H1 (cell line): Measurements from ENCODE around the gene TRIM46. TPM values are rescaled to one million over a fixed set of nuclear protein-coding genes. Genes with fewer than 3 reads are reported as not detected.
A peak's percentile ranks its signal among the peaks of the same experiment; 100 is the strongest.

Experiments
- BCL11A ChIP-seq, 2 experiments: IDR thresholded peaks; one replicate each; pipeline ENCODE4 v1.6.1; 2011; ENCODE audit warnings: low read depth in 2 of 2, low read length in 2 of 2, mild to moderate bottlenecking in 2 of 2
- CBX8 ChIP-seq: fragments of 300-800, 300-1000 bp; sonication (generic); IDR thresholded peaks from 2 replicates; pipeline ENCODE4 v1.7.1; 2016; ENCODE audit warnings: low read depth, low read length, borderline replicate concordance
- CHD2 ChIP-seq: IDR thresholded peaks from 2 replicates; pipeline ENCODE4 v1.6.1; 2012; ENCODE audit warnings: low read length, improper control_type of control experiment
- CHD7 ChIP-seq: fragments of 300-600 bp; sonication (generic); IDR thresholded peaks from 2 replicates; pipeline ENCODE4 v1.7.1; 2012; ENCODE audit warnings: low read length, moderate library complexity, mild to moderate bottlenecking, inconsistent platforms; ENCODE audit not compliant: insufficient replicate concordance
- GABPA ChIP-seq: IDR thresholded peaks from 2 replicates; pipeline ENCODE4 v1.6.1; 2011; ENCODE audit warnings: mild to moderate bottlenecking, low read length, moderate library complexity, borderline replicate concordance; ENCODE audit not compliant: insufficient read depth
- GTF2F1 ChIP-seq: IDR thresholded peaks from 2 replicates; pipeline ENCODE4 v1.6.1; 2012; ENCODE audit warnings: low read depth, low read length, improper control_type of control experiment, borderline replicate concordance
- JUND ChIP-seq: IDR thresholded peaks from 2 replicates; pipeline ENCODE4 v1.6.1; 2011; ENCODE audit warnings: mild to moderate bottlenecking, improper control_type of control experiment, low read length
- PHF8 ChIP-seq: fragments of 200-600 bp; sonication (generic); conservative IDR thresholded peaks from 2 replicates; pipeline ENCODE4 v1.7.1; 2012; ENCODE audit warnings: low read depth, mild to moderate bottlenecking, inconsistent platforms, low read length, moderate library complexity
- SIRT6 ChIP-seq: IDR thresholded peaks from one replicate; pipeline ENCODE4 v1.7.1; 2012; ENCODE audit warnings: low read length, inconsistent platforms
- SP1 ChIP-seq: IDR thresholded peaks from 2 replicates; pipeline ENCODE4 v1.6.1; 2011; ENCODE audit warnings: low read depth, low read length
- TAF7 ChIP-seq: optimal IDR thresholded peaks from 2 replicates; pipeline ENCODE3; 2011; ENCODE audit warnings: low read depth, mild to moderate bottlenecking, inconsistent platforms, low read length, moderate library complexity, borderline replicate concordance
- YY1 ChIP-seq: IDR thresholded peaks from 2 replicates; pipeline ENCODE4 v1.6.1; 2011; ENCODE audit warnings: low read depth, mild to moderate bottlenecking, low read length
- polyA plus RNA-seq, 7 experiments: library from polyadenylated mRNA; depleted of rRNA in 3 of 7; stranded (reverse) in 5 of 7; unstranded in 2 of 7; fragments of >200 nt in 5 of 7; fragments of 200-250 nt in 2 of 7; gene quantifications; 1 replicate in 5 of 7; 2 replicates in 1 of 7; 4 replicates in 1 of 7; pipeline versions ENCODE4 v1.2.1 to v1.2.3, GENCODE V29; 2011 to 2013; ENCODE audit warnings: missing spikeins in 2 of 7, mixed read lengths in 2 of 7
- total RNA-seq: library from RNA; stranded (reverse); fragmentation: NEBNext Ultra II Directional; extraction: Animal tissue kit (Norgen Biotek cat#: 25700); gene quantifications from 2 replicates; pipeline ENCODE4 v1.2.1, GENCODE V29; 2021

TRIM46 gene
- total and polyA plus RNA-seq, 2 of the 8 experiments (the other 6 are each of a cell fraction or from before 2014, with no cell fraction given), result 15.5 to 21.6 TPM

GRCh38 chr1:155135415-155136028, 38.1 kb upstream of the TRIM46 start, which contains the start of gene SLC50A1 (continued):
- TF ChIP-seq CBX8 (no peak), GTF2F1 (no peak), SP1 (no peak), CHD2 (no peak), JUND (no peak), SIRT6 (no peak), YY1 (peak; percentile 82; the same call in 1 of the 2 replicates), GABPA (peak; percentile 82; the same call in 1 of the 2 replicates), CHD7 (no peak), BCL11A (IDR thresholded peaks at IDR 0.05; ENCODE audit: low read depth in 2 of 2, low read length in 2 of 2) (no peak), TAF7 (no peak), PHF8 (peak; percentile 67)
